GM18951 (cell line): ENCODE data around the gene ROBO1.

Experiments used
- POLR2A ChIP-seq: IDR thresholded peaks from 4 replicates; pipeline ENCODE4 v1.6.1; 2011; ENCODE audit warnings: mild to moderate bottlenecking; ENCODE audit not compliant: insufficient read length, insufficient read depth; ENCODE audit errors: extremely low read depth
- in situ Hi-C: fragments of 300-500 bp; cut with MboI; formaldehyde crosslinking; loops from one replicate; pipeline ENCODE4 v1.12.0; 2022; ENCODE audit warnings: low sequenced_read_pairs, mixed read lengths, inconsistent platforms; ENCODE audit not compliant: unreplicated experiment

ROBO1 gene

DNA sequence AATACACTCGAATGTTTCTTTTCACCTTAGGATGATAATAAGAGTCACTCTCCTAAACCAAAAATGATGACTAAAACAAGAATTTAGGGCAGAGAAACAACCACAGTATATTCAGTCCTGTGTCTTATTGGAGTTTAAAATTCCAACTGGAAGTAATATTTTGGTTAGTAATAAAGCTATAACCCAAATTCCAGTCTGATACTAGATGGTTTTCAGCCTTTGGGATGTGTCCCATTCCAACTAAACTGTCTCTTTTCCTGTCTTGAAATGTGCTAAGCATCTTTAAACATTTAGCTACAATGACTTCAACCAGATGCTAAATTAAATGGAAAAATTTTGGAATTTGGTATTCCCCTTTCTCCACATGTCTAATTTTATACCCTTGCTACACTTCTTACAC is 510.0 kb downstream of the ROBO1 start:
- in situ Hi-C loops: no loop called here
- TF ChIP-seq POLR2A: no peak

DNA sequence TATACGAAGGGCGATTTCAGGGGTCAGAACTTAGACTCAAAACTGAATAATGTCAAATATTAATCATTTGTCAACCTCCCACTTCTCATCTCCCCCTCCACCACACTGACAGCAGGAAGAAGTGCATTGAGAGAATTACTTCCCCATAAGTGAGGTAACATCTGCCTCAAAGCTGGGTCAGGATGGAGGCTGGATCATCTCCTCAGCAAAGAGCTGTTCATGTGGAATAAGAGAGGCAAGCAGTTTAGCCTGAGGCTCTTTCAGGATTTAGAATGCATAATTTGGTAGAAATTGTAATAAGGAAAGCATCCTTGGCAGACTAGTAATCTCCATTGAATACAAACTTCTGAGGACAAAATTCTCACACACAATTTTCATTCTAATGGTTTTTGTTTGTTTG is 512.1 kb downstream of the ROBO1 start:
- TF ChIP-seq POLR2A: no peak
- in situ Hi-C loops: no loop called here

DNA sequence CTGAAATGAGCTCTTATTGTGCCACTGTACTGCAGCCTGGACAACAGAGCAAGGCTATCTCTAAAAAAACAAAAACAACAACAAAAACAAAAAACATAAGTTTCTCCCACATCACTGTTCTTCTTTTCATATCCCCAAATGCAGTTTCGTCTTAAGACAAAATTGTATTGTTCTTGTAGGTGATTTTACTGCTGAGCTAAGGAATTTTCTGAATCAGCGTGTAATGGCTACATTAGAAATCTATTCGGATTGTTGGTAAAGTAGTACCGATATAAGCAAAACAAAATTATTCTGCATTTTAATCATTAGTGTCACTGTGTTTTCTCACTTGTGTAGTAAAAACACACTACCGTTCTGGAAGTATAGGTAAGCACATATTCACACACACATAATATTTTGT is 512.5 kb downstream of the ROBO1 start:
- TF ChIP-seq POLR2A: no peak
- in situ Hi-C loops: no loop called here

DNA sequence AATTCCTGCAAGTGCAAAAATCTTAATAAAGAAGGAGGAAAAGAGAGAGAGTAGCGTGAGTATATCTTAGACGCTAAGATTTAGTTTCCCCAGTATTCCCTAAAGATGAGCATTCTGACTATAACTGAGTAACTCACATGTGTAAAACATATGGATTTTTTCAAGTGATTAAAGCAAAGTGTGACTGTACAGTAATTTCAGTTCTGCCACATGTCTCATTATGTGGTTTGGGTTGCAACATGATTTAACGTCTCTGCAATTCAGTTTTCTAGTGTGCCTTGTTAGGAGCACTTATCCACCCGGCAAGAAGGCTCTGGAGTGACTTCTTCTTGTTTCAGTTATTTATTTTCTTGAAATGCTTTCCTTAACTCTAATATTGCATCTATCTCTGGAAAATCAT is 514.1 kb downstream of the ROBO1 start:
- no peak for TF ChIP-seq POLR2A
- in situ Hi-C loops: no loop called here

DNA sequence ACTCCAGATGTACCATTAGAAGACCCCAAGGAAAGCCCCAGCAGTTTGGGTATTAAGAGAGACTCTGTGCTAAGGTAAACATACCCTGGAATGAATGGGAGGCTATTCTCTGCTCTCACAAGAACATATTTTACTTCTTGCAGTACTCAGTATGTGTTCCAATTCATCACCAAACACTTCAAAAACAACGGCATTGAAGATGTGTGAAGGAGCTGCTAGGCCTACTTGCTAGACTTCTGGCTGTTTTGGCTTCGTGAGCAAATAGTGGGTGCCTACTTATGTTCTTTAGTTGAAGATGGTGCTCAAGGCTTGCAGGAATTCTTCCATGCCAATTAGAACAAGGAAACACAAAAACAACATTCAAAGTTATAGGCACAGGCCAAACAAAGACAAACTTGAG is 514.5 kb downstream of the ROBO1 start:
- in situ Hi-C loops: no loop called here
- no peak for TF ChIP-seq POLR2A

DNA sequence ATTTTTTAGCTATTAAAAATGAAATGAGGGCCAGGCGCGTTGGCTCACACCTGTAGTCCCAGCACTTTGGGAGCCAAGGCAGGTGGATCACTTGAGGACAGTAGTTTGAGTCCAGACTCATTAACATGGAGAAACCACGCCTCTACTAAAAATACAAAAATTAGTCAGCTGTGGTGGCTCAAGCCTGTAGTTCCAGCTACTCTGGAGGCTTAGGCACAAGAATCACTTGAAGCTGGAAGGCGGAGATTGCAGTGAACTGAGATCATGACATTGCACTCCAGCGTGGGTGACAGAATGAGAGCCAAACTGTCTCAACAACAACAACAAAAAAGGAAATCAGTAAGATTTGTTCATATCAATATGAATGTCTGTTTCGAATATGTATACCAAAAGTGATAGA is 517.1 kb downstream of the ROBO1 start:
- in situ Hi-C loops: no loop called here
- TF ChIP-seq POLR2A: no peak

DNA sequence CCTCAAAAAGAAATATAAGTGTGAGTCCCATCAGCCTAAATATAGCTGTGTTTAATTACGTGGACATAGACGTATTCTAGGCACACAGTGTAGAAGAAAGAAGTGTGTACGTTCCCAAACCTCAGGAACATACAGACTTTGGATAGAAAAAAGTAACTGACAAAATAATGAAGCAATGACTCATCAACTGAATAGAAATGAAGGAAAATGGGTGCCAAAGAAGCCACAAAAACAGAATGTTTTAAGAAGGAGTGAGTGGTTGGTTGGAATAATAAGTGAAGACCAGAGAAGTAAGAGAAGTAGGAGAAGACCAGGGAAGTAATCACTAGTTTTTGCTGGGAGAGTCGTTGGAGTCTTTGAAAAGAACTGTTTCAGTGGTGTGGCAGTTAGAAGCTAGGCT is 518.1 kb downstream of the ROBO1 start:
- in situ Hi-C loops: no loop called here
- no peak for TF ChIP-seq POLR2A

DNA sequence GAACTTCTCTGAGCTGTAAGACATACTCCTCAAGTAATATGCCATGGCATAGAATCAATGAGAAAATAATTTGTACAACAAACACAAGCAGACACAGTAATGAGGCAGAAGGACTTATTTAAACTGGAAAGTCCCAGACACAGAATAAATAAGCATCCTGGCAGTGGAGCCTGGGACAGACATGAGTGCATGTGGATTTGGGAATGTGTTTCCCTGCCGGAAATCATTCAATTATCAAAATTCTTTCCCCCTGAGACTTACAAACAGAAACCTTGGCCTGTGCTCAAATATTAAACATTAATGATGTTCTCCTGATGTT is 520.1 kb downstream of the ROBO1 start:
- TF ChIP-seq POLR2A: no peak
- in situ Hi-C loops: no loop called here

DNA sequence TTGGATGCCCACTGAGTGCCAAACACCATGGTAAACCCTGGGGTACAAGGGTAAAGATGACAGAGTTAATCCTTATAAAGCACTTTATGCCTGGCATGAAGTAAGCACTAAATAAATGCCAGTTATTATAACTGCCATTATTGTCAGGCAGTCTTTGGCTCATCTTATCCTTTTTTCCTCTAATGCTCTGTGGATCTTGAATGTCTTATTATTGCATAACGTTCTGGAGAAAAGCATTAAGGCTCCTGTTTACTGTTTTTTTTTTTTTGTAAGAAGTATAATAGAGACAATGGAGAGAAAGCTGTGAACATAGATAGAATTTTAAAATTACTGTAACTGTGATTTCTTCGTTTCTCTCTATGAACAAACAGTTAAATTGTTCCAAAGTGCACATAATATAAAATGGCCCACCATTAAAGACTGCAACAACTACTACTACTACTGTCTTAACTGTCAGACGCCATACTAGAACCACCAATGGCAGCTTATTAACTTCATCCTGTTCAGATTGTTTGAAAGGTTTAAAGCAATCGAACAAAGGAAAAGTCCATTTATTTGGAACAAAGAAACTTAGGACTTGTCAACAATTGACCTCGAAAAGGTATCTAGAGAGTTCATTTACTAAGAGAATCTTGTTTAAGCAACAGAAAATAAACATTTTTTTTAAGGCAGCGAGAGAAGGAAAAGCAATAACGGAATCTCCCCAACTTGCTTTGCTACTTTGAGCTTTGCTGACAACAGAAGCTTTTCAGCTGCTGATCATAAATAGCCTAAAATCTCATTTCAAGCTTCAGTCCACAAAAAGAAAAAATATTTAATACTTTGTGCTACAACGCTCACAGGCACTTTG is 520.7 kb downstream of the ROBO1 start:
- in situ Hi-C loops: no loop called here
- no peak for TF ChIP-seq POLR2A

DNA sequence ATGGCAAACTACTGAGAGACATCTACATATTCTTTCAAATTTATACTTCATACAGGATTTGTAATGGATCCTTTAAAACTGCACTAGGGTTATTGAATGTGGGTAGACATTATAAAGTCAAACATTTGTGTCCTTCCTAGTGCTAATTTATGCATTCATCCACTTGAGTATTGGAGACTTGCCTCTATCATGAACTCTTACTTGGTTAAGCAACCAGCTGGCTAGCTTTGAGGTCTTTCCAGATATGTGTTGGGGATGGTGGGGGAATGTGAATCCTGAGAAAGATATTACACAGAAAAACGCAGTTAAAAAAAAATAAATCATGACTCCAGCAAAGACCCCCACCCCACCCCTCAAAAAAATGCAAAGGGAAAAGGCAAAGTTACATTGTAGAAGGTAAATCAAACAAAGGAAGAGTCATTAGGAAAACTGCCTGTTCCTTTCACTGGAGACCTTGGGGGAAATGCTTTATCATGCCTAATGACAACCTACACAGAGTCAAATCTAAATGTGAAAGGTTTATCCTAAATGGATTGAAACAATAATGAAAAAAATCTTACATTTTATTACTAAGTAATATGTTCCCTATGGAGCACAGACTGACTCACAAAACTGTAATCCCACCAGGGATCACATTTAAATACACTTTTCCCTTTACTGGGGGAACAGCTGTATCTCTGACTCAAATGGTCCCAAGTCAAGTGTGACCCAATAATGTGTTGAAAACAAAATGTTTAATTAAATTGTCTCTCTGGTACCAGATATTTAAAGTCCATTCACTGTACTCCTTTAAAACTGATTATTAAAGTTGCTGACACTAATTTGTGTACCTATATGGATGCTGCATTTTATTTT is 522.3 kb downstream of the ROBO1 start:
- in situ Hi-C loops: no loop called here

DNA sequence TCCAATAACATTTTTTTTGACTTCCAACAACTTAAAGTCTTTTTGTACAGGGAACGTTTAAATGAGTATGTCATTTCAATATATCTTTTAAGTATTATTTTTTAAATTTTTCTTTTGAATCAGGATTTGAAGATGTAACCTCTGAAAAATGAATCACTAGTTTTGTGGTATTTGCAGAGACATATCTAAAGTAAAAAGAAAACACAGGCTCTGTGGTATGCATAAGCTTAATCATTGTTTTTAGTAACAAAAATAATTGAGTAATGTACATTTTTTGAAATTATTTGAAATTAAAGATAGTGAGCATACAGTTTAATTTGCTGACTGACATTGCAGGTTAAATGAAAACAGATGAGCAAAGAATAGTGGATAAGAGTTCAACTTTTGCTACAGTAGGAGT is 531.3 kb downstream of the ROBO1 start:
- in situ Hi-C loops: no loop called here

More for the DNA sequence above, 522.3 kb downstream of the ROBO1 start:
- TF ChIP-seq POLR2A: no peak

DNA sequence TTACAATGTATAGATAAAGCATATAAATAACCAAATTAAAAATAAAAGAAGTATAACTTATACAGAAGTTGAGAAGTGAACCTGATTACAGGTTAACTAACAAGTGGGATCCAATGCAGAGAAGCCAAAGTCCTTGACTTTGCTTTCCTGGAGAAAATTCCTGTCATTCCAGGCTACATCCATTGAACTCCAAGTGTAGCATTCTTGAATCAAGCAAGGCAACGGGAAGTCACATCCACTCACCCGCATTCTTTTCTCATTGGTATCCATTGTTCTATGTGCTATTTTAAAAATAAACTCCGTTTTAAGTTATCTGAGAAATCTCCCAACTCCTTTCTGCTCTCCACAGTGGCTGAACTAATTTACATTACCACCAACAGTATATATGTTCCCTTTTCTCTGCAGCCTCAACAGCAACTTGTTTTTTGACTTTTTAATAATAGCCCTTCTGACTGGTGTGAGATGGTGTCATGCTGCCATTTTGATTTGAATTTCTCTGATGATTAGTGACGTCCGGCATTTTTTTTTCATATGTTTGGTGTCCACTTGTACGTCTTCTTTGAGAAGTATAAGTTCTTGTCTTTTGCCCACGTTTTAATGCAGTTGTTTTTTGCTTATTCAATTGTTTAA is 534.3 kb downstream of the ROBO1 start:
- TF ChIP-seq POLR2A: no peak
- in situ Hi-C loops: no loop called here

More for the DNA sequence above, 531.3 kb downstream of the ROBO1 start:
- TF ChIP-seq POLR2A: no peak

DNA sequence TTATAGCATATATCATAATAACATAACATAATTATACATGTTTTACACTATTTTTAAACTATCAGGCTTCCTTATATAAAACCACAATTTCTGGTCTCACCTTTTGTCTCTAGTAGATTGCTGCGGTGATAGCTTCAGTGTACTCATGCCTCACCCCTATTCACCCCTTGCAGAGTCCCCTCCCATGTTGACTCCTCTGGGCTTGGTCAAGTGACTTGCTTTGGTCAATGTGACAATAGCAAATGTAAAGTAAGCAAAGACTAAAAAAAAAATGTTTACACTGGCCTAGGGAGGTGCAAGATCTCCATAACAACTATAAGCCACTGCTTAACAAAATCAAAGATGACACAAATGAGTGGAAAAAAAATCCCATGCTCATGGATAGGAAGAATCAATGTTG is 537.5 kb downstream of the ROBO1 start:
- in situ Hi-C loops: no loop called here

More for the DNA sequence above, 537.5 kb downstream of the ROBO1 start:
- no peak for TF ChIP-seq POLR2A
